GM19397 (cell line): ENCODE data around the gene NCOA6.
"Not testable (repeated sequence)": the region's sequence is repeated elsewhere in the genome, so short reads cannot be mapped to it uniquely, and the experiment has no call there.

Experiments
- ATAC-seq: cut with Tn5 transposase; IDR thresholded peaks from one replicate; pipeline ENCODE4 v1.9.1; 2021; ENCODE audit warnings: mild to moderate bottlenecking, moderate library complexity; ENCODE audit not compliant: unreplicated experiment

The NCOA6 gene

GRCh38 chr20:34831936-34832335 is 6.5 kb upstream of the NCOA6 start:
- ATAC-seq = no peak

GRCh38 chr20:34829191-34829590 is 3.7 kb upstream of the NCOA6 start:
- no peak for ATAC-seq

- ATAC-seq = peak; percentile 82
Observed at GRCh38 chr20:34824806-34825529, 483 bp downstream of the NCOA6 start.

- no peak for ATAC-seq
Observed at GRCh38 chr20:34824452-34824805, 1.0 kb downstream of the NCOA6 start.

GRCh38 chr20:34824026-34824425 is 1.4 kb downstream of the NCOA6 start:
- ATAC-seq = no peak

GRCh38 chr20:34820805-34821578 is 4.5 kb downstream of the NCOA6 start:
- no peak for ATAC-seq

- no peak for ATAC-seq
Observed at GRCh38 chr20:34817801-34818200, 7.7 kb downstream of the NCOA6 start.

- ATAC-seq = no peak
Observed at GRCh38 chr20:34817072-34817471, 8.4 kb downstream of the NCOA6 start.

GRCh38 chr20:34815636-34816035 is 9.8 kb downstream of the NCOA6 start:
- ATAC-seq = no peak

- no peak for ATAC-seq
Observed at GRCh38 chr20:34808583-34808982, 16.9 kb downstream of the NCOA6 start.

- not testable (repeated sequence) for ATAC-seq
Observed at GRCh38 chr20:34807944-34808465, 17.4 kb downstream of the NCOA6 start.

- ATAC-seq = no peak
Observed at GRCh38 chr20:34806255-34806654, 19.2 kb downstream of the NCOA6 start.

- ATAC-seq = no peak
Observed at GRCh38 chr20:34798871-34799270, 26.6 kb downstream of the NCOA6 start.

- no peak for ATAC-seq
Observed at GRCh38 chr20:34798328-34798727, 27.1 kb downstream of the NCOA6 start.

- no peak for ATAC-seq
Observed at GRCh38 chr20:34797012-34797995, 28.1 kb downstream of the NCOA6 start.

- no peak for ATAC-seq
Observed at GRCh38 chr20:34794006-34794585, 31.4 kb downstream of the NCOA6 start.

GRCh38 chr20:34792687-34793363 is 32.6 kb downstream of the NCOA6 start:
- no peak for ATAC-seq

- no peak for ATAC-seq
Observed at GRCh38 chr20:34791289-34792020, 34.0 kb downstream of the NCOA6 start.

- no peak for ATAC-seq
Observed at GRCh38 chr20:34781220-34781619, 44.2 kb downstream of the NCOA6 start.
